Liver (tissue), 2 donors: ENCODE data around the gene GALK2.

Source experiments
- CTCF ChIP-seq: fragments of 150-350 bp; IDR thresholded peaks from 2 replicates; pipeline ENCODE4 v1.5.1; 2017; ENCODE audit warnings: improper control_type of control experiment, low read depth, low read length; ENCODE audit not compliant: missing input control
- MAX ChIP-seq: IDR thresholded peaks from 2 replicates; pipeline ENCODE4 v1.6.1; 2016; ENCODE audit warnings: antibody characterized with exemption
- ZBTB33 ChIP-seq: IDR thresholded peaks from 2 replicates; pipeline ENCODE4 v1.6.1; 2016; ENCODE audit warnings: antibody characterized with exemption
- donor health status: healthy.

GRCh38 chr15:49178497-49178896, 8.4 kb downstream of the GALK2 start:
- TF ChIP-seq CTCF = no peak
- TF ChIP-seq MAX = no peak
- TF ChIP-seq ZBTB33 = no peak
